OCI-LY7 (cell line): ENCODE measurements around the gene RMDN2. TPM values are rescaled to one million over a fixed set of nuclear protein-coding genes. Genes with fewer than 3 reads are reported as not detected.

ENCODE experiments used
- BruUV-seq: library from RNA; stranded (reverse); fragments of 400-500 nt; replicated peaks from 2 replicates; lab custom pipeline; 2021; lab: Mats Ljungman, UMichigan
- CTCF ChIA-PET: fragments of 300-600 bp; sonication (Branson Sonifier 250); formaldehyde crosslinking; loops from one replicate; lab custom pipeline; 2022; ENCODE audit warnings: antibody characterized with exemption; ENCODE audit not compliant: unreplicated experiment; lab: Charles Lee
- POLR2A ChIA-PET: fragments of 300-600 bp; sonication (Branson Sonifier 250); formaldehyde crosslinking; loops from one replicate; lab custom pipeline; 2022; ENCODE audit warnings: antibody characterized with exemption; lab: Charles Lee
- DNase-seq: peaks from one replicate; pipeline ENCODE4 v3.0.0-alpha.2; 2015; ENCODE audit warnings: low spot score
- H2AFZ ChIP-seq: fragments of 200-600 bp; sonication (generic), shearing (Covaris generic); 2 replicates; pipeline ENCODE4 v1.6.1; 2014; ENCODE audit warnings: mild to moderate bottlenecking, antibody characterized with exemption, low read length, moderate library complexity
- H3K27ac ChIP-seq: fragments of 200-600 bp; sonication (generic); 2 replicates; pipeline ENCODE4 v1.5.1; 2014; ENCODE audit warnings: mixed run types, low read depth, mild to moderate bottlenecking, moderate library complexity, low read length, inconsistent platforms; ENCODE audit not compliant: poor library complexity, severe bottlenecking
- H3K36me3 ChIP-seq: fragments of 200-600 bp; sonication (generic); 2 replicates; pipeline ENCODE4 v1.6.1; 2014; ENCODE audit warnings: mild to moderate bottlenecking, antibody characterized with exemption, low read length, moderate library complexity, mixed read lengths; ENCODE audit not compliant: insufficient read depth
- H3K4me1 ChIP-seq: fragments of 200-600 bp; sonication (generic); 2 replicates; pipeline ENCODE4 v1.5.1; 2014; ENCODE audit warnings: mild to moderate bottlenecking, low read length; ENCODE audit not compliant: insufficient read depth, poor library complexity, severe bottlenecking
- H3K4me2 ChIP-seq: fragments of 200-600 bp; sonication (generic); 2 replicates; pipeline ENCODE4 v1.6.1; 2014; ENCODE audit warnings: mild to moderate bottlenecking, low read length
- H3K4me3 ChIP-seq: fragments of 200-600 bp; sonication (generic); 2 replicates; pipeline ENCODE4 v1.5.1; 2014; ENCODE audit warnings: mild to moderate bottlenecking, low read depth, low read length; ENCODE audit not compliant: poor library complexity, severe bottlenecking
- H3K79me2 ChIP-seq: fragments of 200-600 bp; sonication (generic); 2 replicates; pipeline ENCODE4 v1.6.1; 2016; ENCODE audit warnings: low read depth, mild to moderate bottlenecking, low read length, moderate library complexity, mixed read lengths; ENCODE audit not compliant: insufficient read depth
- H3K9me2 ChIP-seq: fragments of 200-600 bp; sonication (generic); 2 replicates; pipeline ENCODE4 v1.6.1; 2016; ENCODE audit warnings: mild to moderate bottlenecking, low read length, mixed read lengths; ENCODE audit not compliant: insufficient read depth
- H3K9me3 ChIP-seq: fragments of 200-600 bp; sonication (generic); 2 replicates; pipeline ENCODE4 v1.6.1; 2014; ENCODE audit warnings: mild to moderate bottlenecking, mixed run types, low read length, mixed read lengths
- H4K20me1 ChIP-seq: fragments of 200-600 bp; sonication (generic); 2 replicates; pipeline ENCODE4 v1.6.1; 2014; ENCODE audit warnings: mild to moderate bottlenecking, antibody characterized with exemption, low read length, moderate library complexity, mixed read lengths; ENCODE audit not compliant: insufficient read depth
- CTCF ChIP-seq: fragments of 200-600 bp; sonication (generic); conservative IDR thresholded peaks from 2 replicates; pipeline ENCODE4 v1.5.1; 2014; ENCODE audit warnings: mild to moderate bottlenecking, antibody characterized with exemption, low read length, moderate library complexity, mixed read lengths
- EZH2phosphoT487 ChIP-seq: fragments of 200-600 bp; sonication (generic); IDR thresholded peaks from 2 replicates; pipeline ENCODE4 v1.6.1; 2018; ENCODE audit warnings: low read depth, borderline replicate concordance, mild to moderate bottlenecking, mixed run types, antibody characterized with exemption, low read length, moderate library complexity, mixed read lengths
- intact Hi-C: fragments of 100-400 bp; cut with micrococcal nuclease; formaldehyde crosslinking; loops from one replicate; pipeline ENCODE4 v1.10.0; 2022; ENCODE audit not compliant: unreplicated experiment
- total RNA-seq, 2 experiments: library from RNA; depleted of rRNA in 1 of 2; stranded (reverse); fragments of >200 nt in 1 of 2; shearing (Covaris generic) in 1 of 2; gene quantifications; 2 replicates each; pipeline ENCODE4 v1.2.3, GENCODE V29; 2014 to 2022

Gene RMDN2
- total RNA-seq, 2 experiments from 2014 or later: 0.50 to 3.1 TPM

- H3K9me3 ChIP-seq: no peaks in the 10 kb centered on the region
- H3K4me3 ChIP-seq: no peak overlapping the region
- H3K36me3 ChIP-seq: no peaks in the 10 kb centered on the region
- POLR2A ChIA-PET: interaction anchor here (0.9 kb wide), 1 partner anchor 10 kb away, joined by 3 read pairs; no protein-coding TSS in a partner anchor
- no peak for TF ChIP-seq EZH2phosphoT487
- no peak for TF ChIP-seq CTCF
- no peak for DNase-seq
- no peaks in the 10 kb centered on the region for H4K20me1 ChIP-seq
- H2AFZ ChIP-seq: no peak overlapping the region
- H3K79me2 ChIP-seq: no peaks in the 10 kb centered on the region
- CTCF ChIA-PET: no interaction called here
- no peak overlapping the region for H3K27ac ChIP-seq
- intact Hi-C loops: no loop called here
- no peaks in the 10 kb centered on the region for H3K4me1 ChIP-seq
- no peak overlapping the region for H3K4me2 ChIP-seq
- no TSS peak for BruUV-seq
- H3K9me2 ChIP-seq: no peaks in the 10 kb centered on the region
Observed at GRCh38 chr2:38026846-38027245, 101.8 kb downstream of the RMDN2 start.

GRCh38 chr2:38028829-38029228 is 103.7 kb downstream of the RMDN2 start:
- intact Hi-C loops: no loop called here
- TF ChIP-seq CTCF: no peak
- TF ChIP-seq EZH2phosphoT487: no peak
- Histone ChIP-seq H3K36me3 (no peaks in the 10 kb centered on the region), H3K27ac (no peak overlapping the region), H3K79me2 (no peaks in the 10 kb centered on the region), H3K4me1 (no peaks in the 10 kb centered on the region), H2AFZ (no peak overlapping the region), H3K4me2 (no peak overlapping the region), H4K20me1 (no peaks in the 10 kb centered on the region), H3K9me3 (no peaks in the 10 kb centered on the region), H3K4me3 (no peak overlapping the region), H3K9me2 (no peaks in the 10 kb centered on the region)
- no peak for DNase-seq
- ChIA-PET POLR2A (no interaction called here), CTCF (no interaction called here)
- no TSS peak for BruUV-seq

- Histone ChIP-seq H3K4me2 (no peak overlapping the region), H3K27ac (no peak overlapping the region), H2AFZ (no peak overlapping the region), H3K9me2 (no peaks in the 10 kb centered on the region), H3K4me3 (no peak overlapping the region), H3K36me3 (no peaks in the 10 kb centered on the region), H4K20me1 (no peaks in the 10 kb centered on the region), H3K79me2 (no peaks in the 10 kb centered on the region), H3K4me1 (no peaks in the 10 kb centered on the region), H3K9me3 (no peaks in the 10 kb centered on the region)
- no TSS peak for BruUV-seq
- TF ChIP-seq CTCF (no peak), EZH2phosphoT487 (no peak)
- DNase-seq: no peak
- intact Hi-C loops: no loop called here
- CTCF ChIA-PET: no interaction called here
- POLR2A ChIA-PET: no interaction called here
Observed at GRCh38 chr2:38029512-38029911, 104.4 kb downstream of the RMDN2 start.
